ENCODE results near the gene KIAA1549. TPM values are rescaled to one million over a fixed set of nuclear protein-coding genes. Genes with fewer than 3 reads are reported as not detected.

The KIAA1549 gene
- total and polyA plus RNA-seq, 2 of the 8 experiments (the other 6 are each of a cell fraction or from before 2014, with no cell fraction given) = 6.5 to 17.3 TPM

- TF ChIP-seq TEAD4 (IDR thresholded peaks at IDR 0.05; ENCODE audit: low read depth, low read length) (no peak), CBX5 (IDR thresholded peaks at IDR 0.05; ENCODE audit: low read depth, low read length) (no peak), TAF1 (IDR thresholded peaks at IDR 0.05; ENCODE audit: low read depth, low read length) (no peak), KDM1A (IDR thresholded peaks at IDR 0.05; ENCODE audit: borderline replicate concordance, low read length) (no peak), GTF2F1 (IDR thresholded peaks at IDR 0.05; ENCODE audit: borderline replicate concordance, low read depth, low read length) (no peak)
- TF ChIP-seq, protein P1, sequence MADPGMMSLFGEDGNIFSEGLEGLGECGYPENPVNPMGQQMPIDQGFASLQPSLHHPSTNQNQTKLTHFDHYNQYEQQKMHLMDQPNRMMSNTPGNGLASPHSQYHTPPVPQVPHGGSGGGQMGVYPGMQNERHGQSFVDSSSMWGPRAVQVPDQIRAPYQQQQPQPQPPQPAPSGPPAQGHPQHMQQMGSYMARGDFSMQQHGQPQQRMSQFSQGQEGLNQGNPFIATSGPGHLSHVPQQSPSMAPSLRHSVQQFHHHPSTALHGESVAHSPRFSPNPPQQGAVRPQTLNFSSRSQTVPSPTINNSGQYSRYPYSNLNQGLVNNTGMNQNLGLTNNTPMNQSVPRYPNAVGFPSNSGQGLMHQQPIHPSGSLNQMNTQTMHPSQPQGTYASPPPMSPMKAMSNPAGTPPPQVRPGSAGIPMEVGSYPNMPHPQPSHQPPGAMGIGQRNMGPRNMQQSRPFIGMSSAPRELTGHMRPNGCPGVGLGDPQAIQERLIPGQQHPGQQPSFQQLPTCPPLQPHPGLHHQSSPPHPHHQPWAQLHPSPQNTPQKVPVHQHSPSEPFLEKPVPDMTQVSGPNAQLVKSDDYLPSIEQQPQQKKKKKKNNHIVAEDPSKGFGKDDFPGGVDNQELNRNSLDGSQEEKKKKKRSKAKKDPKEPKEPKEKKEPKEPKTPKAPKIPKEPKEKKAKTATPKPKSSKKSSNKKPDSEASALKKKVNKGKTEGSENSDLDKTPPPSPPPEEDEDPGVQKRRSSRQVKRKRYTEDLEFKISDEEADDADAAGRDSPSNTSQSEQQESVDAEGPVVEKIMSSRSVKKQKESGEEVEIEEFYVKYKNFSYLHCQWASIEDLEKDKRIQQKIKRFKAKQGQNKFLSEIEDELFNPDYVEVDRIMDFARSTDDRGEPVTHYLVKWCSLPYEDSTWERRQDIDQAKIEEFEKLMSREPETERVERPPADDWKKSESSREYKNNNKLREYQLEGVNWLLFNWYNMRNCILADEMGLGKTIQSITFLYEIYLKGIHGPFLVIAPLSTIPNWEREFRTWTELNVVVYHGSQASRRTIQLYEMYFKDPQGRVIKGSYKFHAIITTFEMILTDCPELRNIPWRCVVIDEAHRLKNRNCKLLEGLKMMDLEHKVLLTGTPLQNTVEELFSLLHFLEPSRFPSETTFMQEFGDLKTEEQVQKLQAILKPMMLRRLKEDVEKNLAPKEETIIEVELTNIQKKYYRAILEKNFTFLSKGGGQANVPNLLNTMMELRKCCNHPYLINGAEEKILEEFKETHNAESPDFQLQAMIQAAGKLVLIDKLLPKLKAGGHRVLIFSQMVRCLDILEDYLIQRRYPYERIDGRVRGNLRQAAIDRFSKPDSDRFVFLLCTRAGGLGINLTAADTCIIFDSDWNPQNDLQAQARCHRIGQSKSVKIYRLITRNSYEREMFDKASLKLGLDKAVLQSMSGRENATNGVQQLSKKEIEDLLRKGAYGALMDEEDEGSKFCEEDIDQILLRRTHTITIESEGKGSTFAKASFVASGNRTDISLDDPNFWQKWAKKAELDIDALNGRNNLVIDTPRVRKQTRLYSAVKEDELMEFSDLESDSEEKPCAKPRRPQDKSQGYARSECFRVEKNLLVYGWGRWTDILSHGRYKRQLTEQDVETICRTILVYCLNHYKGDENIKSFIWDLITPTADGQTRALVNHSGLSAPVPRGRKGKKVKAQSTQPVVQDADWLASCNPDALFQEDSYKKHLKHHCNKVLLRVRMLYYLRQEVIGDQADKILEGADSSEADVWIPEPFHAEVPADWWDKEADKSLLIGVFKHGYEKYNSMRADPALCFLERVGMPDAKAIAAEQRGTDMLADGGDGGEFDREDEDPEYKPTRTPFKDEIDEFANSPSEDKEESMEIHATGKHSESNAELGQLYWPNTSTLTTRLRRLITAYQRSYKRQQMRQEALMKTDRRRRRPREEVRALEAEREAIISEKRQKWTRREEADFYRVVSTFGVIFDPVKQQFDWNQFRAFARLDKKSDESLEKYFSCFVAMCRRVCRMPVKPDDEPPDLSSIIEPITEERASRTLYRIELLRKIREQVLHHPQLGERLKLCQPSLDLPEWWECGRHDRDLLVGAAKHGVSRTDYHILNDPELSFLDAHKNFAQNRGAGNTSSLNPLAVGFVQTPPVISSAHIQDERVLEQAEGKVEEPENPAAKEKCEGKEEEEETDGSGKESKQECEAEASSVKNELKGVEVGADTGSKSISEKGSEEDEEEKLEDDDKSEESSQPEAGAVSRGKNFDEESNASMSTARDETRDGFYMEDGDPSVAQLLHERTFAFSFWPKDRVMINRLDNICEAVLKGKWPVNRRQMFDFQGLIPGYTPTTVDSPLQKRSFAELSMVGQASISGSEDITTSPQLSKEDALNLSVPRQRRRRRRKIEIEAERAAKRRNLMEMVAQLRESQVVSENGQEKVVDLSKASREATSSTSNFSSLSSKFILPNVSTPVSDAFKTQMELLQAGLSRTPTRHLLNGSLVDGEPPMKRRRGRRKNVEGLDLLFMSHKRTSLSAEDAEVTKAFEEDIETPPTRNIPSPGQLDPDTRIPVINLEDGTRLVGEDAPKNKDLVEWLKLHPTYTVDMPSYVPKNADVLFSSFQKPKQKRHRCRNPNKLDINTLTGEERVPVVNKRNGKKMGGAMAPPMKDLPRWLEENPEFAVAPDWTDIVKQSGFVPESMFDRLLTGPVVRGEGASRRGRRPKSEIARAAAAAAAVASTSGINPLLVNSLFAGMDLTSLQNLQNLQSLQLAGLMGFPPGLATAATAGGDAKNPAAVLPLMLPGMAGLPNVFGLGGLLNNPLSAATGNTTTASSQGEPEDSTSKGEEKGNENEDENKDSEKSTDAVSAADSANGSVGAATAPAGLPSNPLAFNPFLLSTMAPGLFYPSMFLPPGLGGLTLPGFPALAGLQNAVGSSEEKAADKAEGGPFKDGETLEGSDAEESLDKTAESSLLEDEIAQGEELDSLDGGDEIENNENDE (IDR thresholded peaks at IDR 0.05; ENCODE audit: insufficient replicate concordance, low read length) = no peak
Observed at GRCh38 chr7:138911007-138911406, 70.2 kb downstream of the KIAA1549 start (continued).

Data from H1 (cell line).